GM18520 (cell line): ENCODE results near the gene ZHX3.

Source experiments
- ATAC-seq: cut with Tn5 transposase; IDR thresholded peaks from one replicate; pipeline ENCODE4 v1.9.1; 2021; ENCODE audit not compliant: unreplicated experiment

The ZHX3 gene

GRCh38 chr20:41300886-41301285 lies 16.6 kb downstream of the ZHX3 start:
- ATAC-seq, result no peak

- ATAC-seq, result no peak
Observed at GRCh38 chr20:41300383-41300782, 17.1 kb downstream of the ZHX3 start.

GRCh38 chr20:41299899-41300298 lies 17.6 kb downstream of the ZHX3 start:
- ATAC-seq, result no peak

DNA sequence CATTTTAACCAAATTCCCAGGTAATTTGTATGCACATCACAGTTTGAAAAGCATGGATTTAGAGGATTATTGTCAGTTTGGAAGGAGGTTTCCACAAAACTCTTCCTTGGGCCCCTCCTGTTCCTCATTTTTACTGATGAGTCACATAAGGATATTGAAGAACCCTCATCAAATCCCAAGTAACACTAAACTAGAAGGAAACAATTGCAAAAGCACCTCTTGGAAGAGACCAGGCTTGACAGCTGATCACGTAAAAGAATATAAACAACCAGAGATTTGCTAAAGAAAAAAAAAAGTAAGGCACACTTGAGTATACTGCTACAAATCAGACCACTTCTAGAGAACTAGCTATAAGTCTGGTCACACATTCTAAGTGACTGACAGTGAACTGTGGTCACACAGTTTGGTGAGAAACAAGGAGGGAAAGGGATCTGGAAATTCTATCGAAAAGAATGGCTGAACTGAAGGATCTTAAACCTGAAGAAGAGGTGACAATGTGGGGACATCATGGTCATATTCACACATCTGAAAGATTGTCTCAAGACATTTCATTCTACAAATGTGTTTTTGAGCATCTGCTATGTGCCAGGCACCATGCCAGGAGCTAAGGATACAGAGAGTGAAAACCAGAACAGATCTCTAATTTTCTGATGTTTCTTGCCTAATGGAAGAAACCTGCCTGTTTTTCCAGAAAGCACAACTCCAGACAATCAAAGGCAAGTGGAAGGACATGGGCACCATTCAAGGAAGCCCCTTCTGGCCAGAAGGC lies 24.1 kb downstream of the ZHX3 start:
- ATAC-seq, result no peak

DNA sequence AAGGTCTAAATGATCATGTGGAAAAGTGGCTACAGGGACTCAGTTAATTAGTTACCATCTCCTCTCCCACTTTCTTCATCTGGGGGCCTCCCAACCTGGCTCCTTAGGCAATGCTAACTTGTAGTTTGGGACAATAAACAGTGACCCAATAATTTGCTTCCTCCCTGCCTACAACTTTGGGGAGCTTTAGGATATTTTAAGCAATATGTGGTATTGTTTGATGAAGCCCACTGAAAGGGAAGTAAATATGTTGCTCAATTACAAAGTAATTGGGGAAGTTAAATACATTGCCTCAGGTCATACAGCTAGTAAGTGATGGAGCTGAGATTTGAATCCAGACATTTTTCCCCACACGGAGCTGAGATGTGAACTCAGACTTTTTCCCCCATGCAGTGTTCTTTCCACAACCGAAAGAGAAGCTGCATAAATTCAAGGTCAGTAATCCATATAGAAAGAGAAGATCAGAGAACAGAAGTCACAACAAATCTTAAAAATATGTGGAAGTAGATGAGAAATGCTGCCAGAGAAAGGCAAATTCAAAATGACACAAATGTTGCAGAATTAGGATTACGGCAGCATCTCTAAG lies 26.6 kb downstream of the ZHX3 start:
- ATAC-seq, result no peak

DNA sequence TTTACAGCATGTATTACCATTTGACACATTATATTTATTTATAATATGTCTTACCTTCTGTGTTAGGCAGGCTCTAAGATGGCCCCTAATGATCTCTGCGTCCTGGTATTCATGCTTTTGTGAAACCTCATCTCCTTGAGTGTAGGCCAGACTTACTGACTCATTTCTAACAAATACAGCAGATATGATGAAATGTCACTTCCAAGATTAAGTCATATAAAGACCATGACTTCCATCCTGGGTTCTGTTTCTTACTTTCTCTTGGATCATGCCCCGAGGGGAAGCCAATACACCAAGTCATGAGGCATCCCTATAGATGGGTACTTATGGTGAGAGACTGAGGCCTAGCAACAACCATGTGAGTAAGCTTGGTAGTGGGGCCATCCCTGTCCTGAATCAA lies 30.2 kb downstream of the ZHX3 start:
- ATAC-seq, result no peak

- ATAC-seq, result no peak
Observed at GRCh38 chr20:41286240-41286851, 31.2 kb downstream of the ZHX3 start.

DNA sequence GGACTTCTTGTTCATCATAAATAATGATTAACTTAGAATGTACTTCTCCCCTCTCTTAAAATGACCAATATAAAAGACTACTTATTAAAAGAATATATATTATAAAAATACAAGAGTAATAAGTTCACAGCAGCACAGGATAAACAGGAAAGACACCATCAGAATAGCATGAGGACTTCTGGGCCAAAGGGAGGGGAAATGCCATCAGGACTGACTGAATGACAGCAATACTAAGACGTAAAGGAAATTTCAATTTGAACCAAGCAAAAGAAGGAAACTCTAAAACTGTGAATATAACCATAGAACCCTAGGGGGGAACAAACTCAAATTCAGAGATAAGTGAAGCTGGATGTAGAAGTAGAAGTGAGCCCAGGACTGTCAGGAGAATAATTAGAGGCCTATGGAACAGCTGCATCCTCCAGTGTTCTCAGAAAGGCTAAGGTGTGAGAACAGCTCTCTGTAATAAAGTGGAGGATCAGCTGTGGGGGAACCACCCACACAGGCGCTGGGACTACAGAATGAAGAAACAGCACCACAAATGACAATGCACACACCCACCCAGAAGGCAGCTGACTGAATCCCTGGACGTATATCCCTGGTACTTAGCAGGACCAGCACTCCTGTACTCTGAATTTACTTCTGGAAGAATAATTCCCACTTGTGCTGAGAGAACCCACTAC lies 37.8 kb downstream of the ZHX3 start:
- no peak for ATAC-seq

DNA sequence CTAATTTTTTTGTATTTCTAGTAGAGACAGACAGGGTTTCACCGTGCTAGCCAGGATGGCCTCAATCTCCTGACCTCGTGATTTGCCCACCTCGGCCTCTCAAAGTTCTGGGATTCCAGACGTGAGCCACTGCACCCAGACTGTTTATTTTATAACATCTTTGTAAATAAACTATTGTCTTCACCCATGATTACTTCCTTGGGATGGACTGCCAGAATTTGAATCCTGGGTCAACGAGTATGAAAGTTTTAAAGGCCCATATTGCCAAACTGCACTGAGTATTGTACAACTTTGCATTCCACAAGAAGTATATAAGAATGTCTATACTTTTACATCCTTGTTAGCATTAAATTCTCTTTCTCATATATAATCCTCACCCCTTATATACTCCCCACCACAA lies 38.6 kb downstream of the ZHX3 start:
- no peak for ATAC-seq

- ATAC-seq, result no peak
Observed at GRCh38 chr20:41277049-41277448, 40.5 kb downstream of the ZHX3 start.

- no peak for ATAC-seq
Observed at GRCh38 chr20:41276317-41276751, 41.2 kb downstream of the ZHX3 start.

GRCh38 chr20:41275301-41275731 lies 42.2 kb downstream of the ZHX3 start:
- ATAC-seq, result no peak

DNA sequence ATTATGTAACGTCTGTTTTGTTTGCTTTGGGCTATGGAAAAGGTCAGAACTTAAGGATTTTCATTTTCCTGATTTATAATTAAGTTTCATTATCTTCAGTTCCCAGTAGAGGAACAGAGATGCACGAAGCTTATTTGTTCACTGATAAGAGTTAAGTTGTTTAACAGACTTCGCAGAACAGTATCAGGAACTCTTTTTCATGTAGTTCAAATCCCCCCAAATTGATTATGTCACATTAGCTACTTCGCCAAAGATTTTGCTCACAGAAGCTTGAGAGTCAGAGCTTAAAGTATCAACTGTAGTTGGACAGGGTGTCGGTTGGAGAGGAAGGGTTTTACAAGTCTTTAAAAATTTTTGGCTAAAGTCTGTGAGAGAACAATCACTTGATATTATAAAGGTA lies 43.4 kb downstream of the ZHX3 start:
- no peak for ATAC-seq

DNA sequence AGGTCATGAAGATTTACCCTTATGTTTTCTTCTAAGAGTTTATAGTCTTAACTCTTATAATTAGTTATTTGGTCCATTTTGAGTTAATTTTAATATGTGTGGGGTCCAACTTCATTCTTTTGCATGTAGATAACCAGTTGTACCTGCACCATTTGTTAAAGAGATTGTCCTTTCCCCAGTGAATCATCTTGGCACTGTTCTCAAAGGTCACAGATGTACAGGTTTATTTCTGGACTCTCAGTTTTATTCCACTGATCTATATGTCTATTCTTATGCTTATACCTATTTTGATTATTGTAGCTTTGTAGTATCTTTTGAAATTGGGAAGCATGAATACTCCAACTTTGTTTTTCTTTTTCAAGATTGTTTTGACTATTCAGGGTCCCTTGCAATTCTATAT lies 44.1 kb downstream of the ZHX3 start:
- ATAC-seq, result no peak

DNA sequence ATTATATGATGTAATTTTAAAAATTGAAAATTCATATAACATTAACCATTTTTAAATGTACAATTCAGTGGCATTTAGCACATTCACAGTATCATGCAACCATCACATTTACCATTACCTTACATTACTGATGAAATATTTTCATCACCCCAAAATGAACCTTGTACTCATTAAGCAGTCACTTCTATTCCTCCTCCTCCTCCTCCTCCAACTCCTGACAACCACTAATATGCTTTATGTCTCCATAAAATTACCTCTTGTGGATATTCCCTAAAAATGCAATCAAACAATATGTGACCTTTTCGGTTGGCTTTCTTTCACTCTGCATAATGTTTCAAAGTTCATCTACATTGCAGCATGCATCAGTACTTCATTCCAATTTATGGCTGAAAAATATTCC lies 45.2 kb downstream of the ZHX3 start:
- ATAC-seq, result no peak

- ATAC-seq, result no peak
Observed at GRCh38 chr20:41268917-41269652, 48.4 kb downstream of the ZHX3 start.

DNA sequence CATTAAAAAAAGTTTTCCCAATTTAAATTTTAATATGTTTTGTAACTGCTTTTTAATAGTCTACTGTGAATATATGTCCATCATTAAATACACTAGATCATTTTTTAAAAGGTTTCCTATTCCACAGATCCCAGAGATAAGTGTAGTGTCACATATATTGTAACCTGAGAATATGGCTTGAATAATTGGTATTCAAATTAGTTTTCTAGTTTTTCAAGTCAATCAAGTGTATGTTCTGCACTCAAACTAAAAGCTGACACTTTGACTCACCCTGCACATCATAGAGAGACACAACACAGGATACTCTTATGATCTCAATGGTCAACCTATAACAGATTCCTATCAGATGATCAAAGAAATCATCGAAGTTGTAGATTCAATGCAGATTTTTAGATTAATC lies 49.1 kb downstream of the ZHX3 start:
- no peak for ATAC-seq

DNA sequence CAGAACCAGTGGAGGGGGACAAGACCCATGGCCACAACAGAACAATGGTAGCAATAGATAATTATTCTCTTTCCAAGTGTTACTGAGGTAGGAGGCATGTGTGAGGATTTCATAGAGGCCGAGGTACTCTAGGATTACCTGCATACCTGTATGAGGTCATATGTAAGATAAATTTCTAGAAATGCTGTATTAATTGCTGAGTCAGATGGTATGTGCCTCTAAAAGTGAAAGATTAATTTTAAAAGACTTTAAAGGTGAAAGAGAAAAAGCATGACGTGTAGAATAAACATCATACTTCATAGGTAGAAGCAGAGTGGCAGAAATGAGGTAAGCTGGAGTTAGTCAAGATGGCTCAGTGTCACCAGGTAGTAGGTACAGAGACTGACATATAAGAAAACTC lies 51.6 kb downstream of the ZHX3 start:
- ATAC-seq, result no peak

DNA sequence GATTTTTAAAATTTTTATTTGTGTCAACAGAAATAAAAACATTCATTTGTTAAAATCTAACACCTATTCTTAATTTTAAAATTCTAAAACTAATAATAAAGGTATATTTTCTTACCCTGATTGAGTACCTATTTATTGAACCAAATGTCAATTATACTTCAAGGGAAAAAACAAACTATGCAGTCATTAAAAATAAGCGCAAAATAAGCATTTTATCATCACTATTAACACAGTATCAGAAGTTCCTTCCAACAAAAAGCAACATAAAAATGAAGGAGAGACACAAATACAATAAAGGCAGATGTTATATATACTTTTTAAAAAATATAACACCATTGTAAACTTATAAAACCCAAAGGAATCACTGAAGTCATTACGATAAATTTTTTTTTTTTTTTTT lies 52.7 kb downstream of the ZHX3 start:
- ATAC-seq, result no peak

- ATAC-seq, result no peak
Observed at GRCh38 chr20:41261790-41262717, 55.5 kb downstream of the ZHX3 start.
